ENCODE results near the gene PIK3R6.

PIK3R6 gene

DNA sequence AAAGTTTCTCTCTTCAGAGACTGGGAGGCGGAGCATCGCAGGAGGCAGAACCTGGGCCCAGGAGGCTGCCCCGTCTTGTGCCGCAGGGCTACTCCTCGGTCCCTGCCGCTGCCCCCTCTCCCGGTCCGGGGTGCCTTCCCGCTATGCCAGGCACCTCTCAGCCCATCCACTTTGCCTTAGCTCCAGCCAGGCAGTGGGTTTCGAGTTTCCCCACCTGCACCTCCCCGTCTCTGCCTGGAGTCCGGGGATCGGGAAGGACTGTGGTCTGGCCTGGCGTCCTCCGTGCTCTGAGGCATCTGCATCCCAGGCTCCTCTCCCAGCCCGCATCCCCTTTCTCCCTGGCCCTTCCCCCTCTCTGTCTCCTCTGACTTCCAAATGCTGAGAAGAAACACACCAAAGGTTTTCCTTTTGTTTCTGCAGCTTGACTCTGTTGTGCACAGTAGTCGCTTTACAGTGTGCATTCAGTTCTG lies 26.8 kb upstream of the PIK3R6 start:
- DNase-seq (ENCODE audit: low spot score): peak; percentile 52
- peak overlapping the region; percentile 9 for H3K4me3 ChIP-seq
- TF ChIP-seq, protein P1, sequence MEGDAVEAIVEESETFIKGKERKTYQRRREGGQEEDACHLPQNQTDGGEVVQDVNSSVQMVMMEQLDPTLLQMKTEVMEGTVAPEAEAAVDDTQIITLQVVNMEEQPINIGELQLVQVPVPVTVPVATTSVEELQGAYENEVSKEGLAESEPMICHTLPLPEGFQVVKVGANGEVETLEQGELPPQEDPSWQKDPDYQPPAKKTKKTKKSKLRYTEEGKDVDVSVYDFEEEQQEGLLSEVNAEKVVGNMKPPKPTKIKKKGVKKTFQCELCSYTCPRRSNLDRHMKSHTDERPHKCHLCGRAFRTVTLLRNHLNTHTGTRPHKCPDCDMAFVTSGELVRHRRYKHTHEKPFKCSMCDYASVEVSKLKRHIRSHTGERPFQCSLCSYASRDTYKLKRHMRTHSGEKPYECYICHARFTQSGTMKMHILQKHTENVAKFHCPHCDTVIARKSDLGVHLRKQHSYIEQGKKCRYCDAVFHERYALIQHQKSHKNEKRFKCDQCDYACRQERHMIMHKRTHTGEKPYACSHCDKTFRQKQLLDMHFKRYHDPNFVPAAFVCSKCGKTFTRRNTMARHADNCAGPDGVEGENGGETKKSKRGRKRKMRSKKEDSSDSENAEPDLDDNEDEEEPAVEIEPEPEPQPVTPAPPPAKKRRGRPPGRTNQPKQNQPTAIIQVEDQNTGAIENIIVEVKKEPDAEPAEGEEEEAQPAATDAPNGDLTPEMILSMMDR (IDR thresholded peaks at IDR 0.05): no peak
- H3K27ac ChIP-seq: no peak overlapping the region

DNA sequence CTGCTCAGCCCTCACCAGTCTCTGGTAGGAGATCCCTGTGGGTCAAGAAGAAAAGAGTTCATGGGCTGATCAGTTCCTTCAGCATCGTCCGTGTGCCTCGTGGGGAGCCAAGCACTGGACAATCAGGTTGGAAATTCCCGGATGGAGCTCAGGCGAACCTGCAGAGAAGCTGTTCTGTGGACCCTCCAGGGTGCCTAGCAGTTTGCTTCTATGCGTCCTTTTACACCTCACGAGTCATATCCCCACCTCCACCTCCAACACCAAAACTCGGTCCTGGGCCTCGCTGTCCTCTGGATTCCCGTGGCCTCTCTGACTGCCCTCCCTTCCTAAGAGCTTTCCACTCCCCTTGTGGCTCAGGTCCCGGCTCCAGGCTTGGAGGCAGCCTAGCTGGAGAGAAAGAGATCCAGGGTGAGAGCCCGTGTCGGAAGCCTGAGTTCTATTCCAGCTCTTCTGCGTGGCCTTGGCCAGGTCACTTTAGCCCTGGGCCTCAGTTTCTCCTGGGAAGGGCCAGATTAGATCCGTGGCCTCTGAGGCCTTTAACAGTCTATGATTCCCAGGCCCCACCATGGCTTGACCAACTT lies 26.2 kb upstream of the PIK3R6 start:
- TF ChIP-seq, protein P1 (IDR thresholded peaks at IDR 0.05): no peak
- no peak for DNase-seq (ENCODE audit: low spot score)
- Histone ChIP-seq H3K27ac (no peak overlapping the region), H3K4me3 (no peak overlapping the region)

DNA sequence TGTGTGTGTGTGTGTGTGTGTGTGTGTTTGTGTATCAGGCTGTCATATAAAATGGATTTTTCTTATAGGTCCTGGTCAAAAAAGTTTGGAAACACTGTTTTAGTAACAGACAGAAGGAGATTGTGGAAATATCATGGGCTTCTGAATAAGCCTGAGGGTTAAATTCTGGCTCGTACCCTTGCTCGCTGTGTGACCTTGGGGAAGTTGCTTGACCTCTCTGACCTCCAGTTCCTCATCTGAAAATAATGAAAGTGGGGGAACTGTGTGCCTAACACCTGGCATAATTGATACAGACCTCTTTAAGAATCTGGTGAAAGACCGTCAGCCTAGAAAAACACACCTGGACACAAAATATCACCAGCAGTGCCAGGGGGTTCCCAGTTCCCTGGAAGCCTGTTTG lies 25.6 kb upstream of the PIK3R6 start:
- no peak overlapping the region for H3K4me3 ChIP-seq
- DNase-seq (ENCODE audit: low spot score): no peak

DNA sequence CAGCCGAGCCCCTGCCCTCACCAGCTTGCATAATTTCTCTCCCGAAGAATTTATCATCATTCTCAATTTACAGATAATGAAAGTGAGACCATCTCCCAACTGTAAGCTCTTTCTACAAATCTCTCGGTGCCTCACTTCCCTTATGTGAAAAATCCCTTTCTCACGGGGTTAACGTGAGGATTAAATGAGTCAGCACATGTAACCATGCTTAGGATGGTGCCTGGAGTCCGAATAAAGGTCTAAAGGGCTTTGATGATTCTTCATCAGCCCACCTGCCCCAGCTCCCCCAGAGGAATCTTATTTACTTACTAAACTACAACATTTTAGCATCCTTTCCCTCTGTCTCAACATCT lies 24.8 kb upstream of the PIK3R6 start:
- TF ChIP-seq, protein P1 (IDR thresholded peaks at IDR 0.05): no peak
- Histone ChIP-seq H3K27ac (no peak overlapping the region), H3K4me3 (no peak overlapping the region)
- no peak for DNase-seq (ENCODE audit: low spot score)

More for the DNA sequence above, 25.6 kb upstream of the PIK3R6 start:
- TF ChIP-seq, protein P1 (IDR thresholded peaks at IDR 0.05): no peak
- H3K27ac ChIP-seq: no peak overlapping the region

DNA sequence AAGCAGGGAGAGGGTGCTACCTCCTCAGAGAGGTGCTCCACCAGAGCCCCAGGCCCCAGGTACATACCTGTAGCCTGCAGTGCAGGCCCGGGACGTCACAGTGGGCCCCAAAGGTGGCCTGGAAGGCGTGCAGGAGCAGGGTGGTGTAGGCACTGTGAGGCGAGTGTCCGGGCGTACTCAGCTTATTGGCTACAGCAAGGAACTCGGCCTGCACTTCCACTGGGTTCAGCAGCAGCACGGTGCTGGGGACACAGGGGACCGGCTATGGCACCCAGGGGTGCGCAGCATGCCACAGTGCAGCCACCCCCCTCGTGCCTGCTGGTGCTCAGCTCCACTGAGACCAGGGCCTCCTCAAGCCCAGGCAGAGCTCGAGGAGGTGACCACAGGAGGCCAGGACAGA lies 23.2 kb upstream of the PIK3R6 start:
- TF ChIP-seq, protein P1 (IDR thresholded peaks at IDR 0.05): no peak
- no peak overlapping the region for H3K27ac ChIP-seq
- no peak overlapping the region for H3K4me3 ChIP-seq
- DNase-seq (ENCODE audit: low spot score): no peak

DNA sequence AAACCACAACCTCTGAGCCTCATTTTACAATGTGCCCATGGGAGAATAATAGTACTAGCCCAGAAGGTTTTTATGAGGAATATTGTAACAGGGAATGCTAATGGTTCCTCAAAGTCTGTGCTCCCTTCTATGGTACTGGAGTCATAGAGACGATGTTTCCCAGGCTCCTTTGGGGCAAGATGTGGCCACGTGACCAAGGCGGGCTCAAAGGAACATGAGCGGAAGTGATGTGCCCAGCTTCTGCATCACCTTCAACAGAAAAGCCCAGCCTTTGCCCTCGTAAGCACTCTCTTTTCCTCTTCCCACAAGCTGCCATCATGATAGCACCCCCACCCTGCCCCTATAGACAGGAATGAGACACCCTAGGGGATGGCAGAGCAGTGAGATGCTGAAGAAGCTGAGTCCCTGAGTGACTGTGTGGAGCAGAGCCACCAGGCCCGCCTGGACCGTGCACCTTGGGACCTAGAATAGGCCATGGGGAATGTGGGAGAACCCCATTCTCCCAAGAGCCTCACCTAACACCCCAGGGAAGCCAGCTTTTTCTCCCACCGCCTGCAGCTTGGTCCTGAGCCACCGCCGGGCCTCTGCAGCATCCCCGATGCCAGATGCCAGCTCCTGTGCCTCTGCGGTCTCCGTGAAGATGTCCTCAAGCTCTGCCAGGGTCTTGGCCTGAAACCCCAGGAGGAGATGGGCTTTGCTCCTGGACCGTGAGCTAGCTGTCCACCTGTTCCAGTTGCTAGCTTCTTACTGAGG lies 22.2 kb upstream of the PIK3R6 start:
- no peak for DNase-seq (ENCODE audit: low spot score)
- TF ChIP-seq, protein P1 (IDR thresholded peaks at IDR 0.05): no peak
- Histone ChIP-seq H3K27ac (no peak overlapping the region), H3K4me3 (no peak overlapping the region)

All from coronary artery (tissue), 2 donors.